Neutrophil (primary cell): ENCODE results near the gene HIPK2.

Experiments used
- H3K27ac ChIP-seq: fragments of 200-600 bp; sonication (generic); 2 replicates; pipeline ENCODE4 v1.5.1; 2016; ENCODE audit warnings: mild to moderate bottlenecking, moderate library complexity
- H3K27me3 ChIP-seq: fragments of 200-600 bp; sonication (generic); 2 replicates; pipeline ENCODE4 v1.6.0; 2016; ENCODE audit warnings: mild to moderate bottlenecking
- H3K36me3 ChIP-seq: fragments of 200-600 bp; sonication (generic); 2 replicates; pipeline ENCODE4 v1.5.1; 2017
- H3K4me1 ChIP-seq, 2 experiments: fragments of 200-600 bp in 1 of 2; sonication (generic) in 1 of 2; 1 replicate in 1 of 2; 2 replicates in 1 of 2; pipeline versions ENCODE4 v1.5.1 to v1.6.1; 2013 to 2016; ENCODE audit warnings: low read depth in 1 of 2, low read length in 1 of 2, mild to moderate bottlenecking in 1 of 2, moderate library complexity in 1 of 2; ENCODE audit not compliant: control insufficient read depth in 1 of 2, insufficient read depth in 1 of 2
- H3K4me3 ChIP-seq, 2 experiments: fragments of 200-600 bp in 1 of 2; sonication (generic) in 1 of 2; 1 replicate in 1 of 2; 2 replicates in 1 of 2; pipeline ENCODE4 v1.5.1; 2013 to 2016; ENCODE audit warnings: low read depth in 1 of 2, low read length in 1 of 2, mild to moderate bottlenecking in 1 of 2, moderate library complexity in 1 of 2
- H3K9me3 ChIP-seq: fragments of 200-600 bp; sonication (generic); 2 replicates; pipeline ENCODE4 v1.5.1; 2016
- CTCF ChIP-seq: fragments of 200-600 bp; sonication (generic); IDR thresholded peaks from 2 replicates; pipeline ENCODE4 v1.5.1; 2016; ENCODE audit warnings: antibody characterized with exemption

The HIPK2 gene

GRCh38 chr7:139784648-139785047 is 6.8 kb upstream of the HIPK2 start:
- Histone ChIP-seq H3K9me3 (no peaks in the 10 kb centered on the region), H3K36me3 (no peaks in the 10 kb centered on the region), H3K27ac (no peak overlapping the region), H3K27me3 (peaks cover 18% of the 10 kb centered on the region), H3K4me3 (no peak overlapping the region), H3K4me1 (no peaks in the 10 kb centered on the region)
- no peak for TF ChIP-seq CTCF

GRCh38 chr7:139783647-139784385 is 6.0 kb upstream of the HIPK2 start:
- TF ChIP-seq CTCF = no peak
- Histone ChIP-seq H3K27ac (no peak overlapping the region), H3K9me3 (no peaks in the 10 kb centered on the region), H3K4me3 (no peak overlapping the region), H3K36me3 (no peaks in the 10 kb centered on the region), H3K27me3 (peaks cover 26% of the 10 kb centered on the region), H3K4me1 (peaks cover 2 to 3% of the 10 kb centered on the region in 2 experiments)

GRCh38 chr7:139782932-139783331 is 5.1 kb upstream of the HIPK2 start:
- H3K27ac ChIP-seq = no peak overlapping the region
- no peaks in the 10 kb centered on the region for H3K36me3 ChIP-seq
- H3K4me1 ChIP-seq = peaks cover 7 to 10% of the 10 kb centered on the region in 2 experiments
- no peak for TF ChIP-seq CTCF
- no peak overlapping the region for H3K4me3 ChIP-seq
- peaks cover 29% of the 10 kb centered on the region for H3K27me3 ChIP-seq
- no peaks in the 10 kb centered on the region for H3K9me3 ChIP-seq

- Histone ChIP-seq H3K27ac (peak overlapping the region; percentile 95), H3K9me3 (no peaks in the 10 kb centered on the region), H3K36me3 (no peaks in the 10 kb centered on the region), H3K4me1 (peaks cover 48 to 49% of the 10 kb centered on the region in 2 experiments), H3K4me3 (peak overlapping the region; percentile 74 to 77), H3K27me3 (peaks cover 17% of the 10 kb centered on the region)
- TF ChIP-seq CTCF = no peak
Measured at GRCh38 chr7:139777133-139777891, 486 bp downstream of the HIPK2 start.

GRCh38 chr7:139776486-139777132 is 1.2 kb downstream of the HIPK2 start:
- H3K36me3 ChIP-seq = no peaks in the 10 kb centered on the region
- peak overlapping the region; percentile 95 for H3K27ac ChIP-seq
- peaks cover 55 to 56% of the 10 kb centered on the region in 2 experiments for H3K4me1 ChIP-seq
- TF ChIP-seq CTCF = no peak
- H3K4me3 ChIP-seq = peak overlapping the region; percentile 74 to 77
- peaks cover 17% of the 10 kb centered on the region for H3K27me3 ChIP-seq
- no peaks in the 10 kb centered on the region for H3K9me3 ChIP-seq
